ENCODE data around the gene TES. TPM values are rescaled to one million over a fixed set of nuclear protein-coding genes. Genes with fewer than 3 reads are reported as not detected.

TES gene
- total and polyA plus RNA-seq, 4 donors: 51.9 to 105 (median 78.0) TPM

DNA sequence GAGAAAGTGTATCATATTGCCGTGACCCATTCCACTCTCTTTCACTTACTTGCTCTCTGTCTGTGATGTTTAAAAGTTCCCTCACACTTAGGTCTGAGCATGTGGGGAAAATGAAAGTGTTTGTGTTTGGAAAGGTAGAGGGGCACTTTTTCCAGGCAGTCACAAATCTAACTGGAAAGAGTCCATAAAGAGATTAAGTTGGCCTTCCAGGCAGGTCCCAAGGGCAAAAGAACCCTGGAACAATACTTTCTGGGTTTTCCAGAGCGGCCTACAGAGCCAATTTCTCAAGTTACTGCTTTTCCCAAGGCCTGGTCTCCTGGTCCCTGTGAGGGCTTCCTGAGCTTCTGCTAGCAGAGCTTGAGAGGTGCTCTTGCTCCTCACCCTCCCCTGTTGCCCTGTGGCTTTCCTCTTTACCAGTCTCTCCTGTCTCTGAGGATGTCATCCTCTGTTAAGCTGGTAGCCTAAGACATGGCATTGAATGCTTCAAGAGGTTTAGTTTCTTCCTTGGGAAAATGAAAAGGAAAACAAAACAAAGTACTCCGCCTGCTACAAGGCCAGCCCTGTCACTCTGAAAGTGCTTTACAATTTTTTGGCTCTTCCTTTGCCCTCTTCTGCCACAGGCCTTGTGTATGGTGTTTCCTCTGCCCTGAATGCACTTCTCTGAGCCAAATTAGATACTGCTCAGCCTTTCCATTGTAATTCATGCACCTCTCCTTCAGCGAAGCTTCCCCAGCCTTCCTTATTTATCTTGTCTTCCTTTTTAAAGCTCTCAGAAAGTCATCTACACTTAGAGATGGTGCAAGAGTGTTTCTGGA lies 20.1 kb downstream of the TES start:
- no peak for DNase-seq
- Histone ChIP-seq H3K9me3 (ENCODE audit: control insufficient read depth in 4 of 4, insufficient read depth in 3 of 4, low read length in 3 of 4) (no peaks in the 10 kb centered on the region), H3K4me1 (ENCODE audit: control insufficient read depth in 5 of 5, insufficient read depth in 5 of 5, low read length in 5 of 5) (peaks cover 0 to 37% (median 3%) of the 10 kb centered on the region in 5 donors), H3K9ac (ENCODE audit: insufficient read depth in 1 of 2, low read length in 2 of 2) (no peak overlapping the region), H3K27ac (ENCODE audit: low read depth in 1 of 2, low read length in 1 of 2) (peak overlapping the region; percentile 13 to 26), H3K27me3 (ENCODE audit: control insufficient read depth in 3 of 3, insufficient read depth in 3 of 3, low read length in 2 of 3) (no peaks in the 10 kb centered on the region), H3K36me3 (ENCODE audit: control insufficient read depth in 4 of 4, insufficient read depth in 4 of 4, low read length in 4 of 4) (no peaks in the 10 kb centered on the region), H3K4me3 (no peak overlapping the region)
- ATAC-seq (ENCODE audit: insufficient read depth, low FRiP score): no peak
- no peak for TF ChIP-seq CTCF (IDR thresholded peaks at IDR 0.05; ENCODE audit: control extremely low read depth, extremely low read depth)
- WGBS, 2 donors: 63 to 76% methylated on average over 4 of the region's 4 CpGs

GRCh38 chr7:116231543-116231942 lies 21.2 kb downstream of the TES start:
- no peak overlapping the region for H3K27ac ChIP-seq (ENCODE audit: low read depth in 1 of 2, low read length in 1 of 2)
- no peak overlapping the region for H3K4me3 ChIP-seq
- no peak overlapping the region for H3K9ac ChIP-seq (ENCODE audit: insufficient read depth in 1 of 2, low read length in 2 of 2)
- no peaks in the 10 kb centered on the region for H3K27me3 ChIP-seq (ENCODE audit: control insufficient read depth in 3 of 3, insufficient read depth in 3 of 3, low read length in 2 of 3)
- ATAC-seq (ENCODE audit: insufficient read depth, low FRiP score) (no peak), DNase-seq (no peak)
- no peak for TF ChIP-seq CTCF (IDR thresholded peaks at IDR 0.05; ENCODE audit: control extremely low read depth, extremely low read depth)
- 94 to 95% methylated on average over 2 of the region's 2 CpGs for WGBS, 2 donors
- H3K9me3 ChIP-seq (ENCODE audit: control insufficient read depth in 4 of 4, insufficient read depth in 3 of 4, low read length in 3 of 4): no peaks in the 10 kb centered on the region
- H3K36me3 ChIP-seq (ENCODE audit: control insufficient read depth in 4 of 4, insufficient read depth in 4 of 4, low read length in 4 of 4): no peaks in the 10 kb centered on the region
- peaks cover 0 to 35% (median 3%) of the 10 kb centered on the region in 5 donors for H3K4me1 ChIP-seq (ENCODE audit: control insufficient read depth in 5 of 5, insufficient read depth in 5 of 5, low read length in 5 of 5)

GRCh38 chr7:116231949-116232348 lies 21.6 kb downstream of the TES start:
- TF ChIP-seq CTCF (IDR thresholded peaks at IDR 0.05; ENCODE audit: control extremely low read depth, extremely low read depth): no peak
- DNase-seq (peak in 2 of 3 donors; percentile 39 to 65), ATAC-seq (ENCODE audit: insufficient read depth, low FRiP score) (no peak)
- H3K9me3 ChIP-seq (ENCODE audit: control insufficient read depth in 4 of 4, insufficient read depth in 3 of 4, low read length in 3 of 4): no peaks in the 10 kb centered on the region
- WGBS, 2 donors: 17 to 53% methylated on average over 1 of the region's 1 CpG
- H3K27me3 ChIP-seq (ENCODE audit: control insufficient read depth in 3 of 3, insufficient read depth in 3 of 3, low read length in 2 of 3): no peaks in the 10 kb centered on the region
- no peak overlapping the region for H3K27ac ChIP-seq (ENCODE audit: low read depth in 1 of 2, low read length in 1 of 2)
- peaks cover 0 to 4% (median 0%) of the 10 kb centered on the region in 4 donors for H3K36me3 ChIP-seq (ENCODE audit: control insufficient read depth in 4 of 4, insufficient read depth in 4 of 4, low read length in 4 of 4)
- H3K9ac ChIP-seq (ENCODE audit: insufficient read depth in 1 of 2, low read length in 2 of 2): no peak overlapping the region
- no peak overlapping the region for H3K4me3 ChIP-seq
- H3K4me1 ChIP-seq (ENCODE audit: control insufficient read depth in 5 of 5, insufficient read depth in 5 of 5, low read length in 5 of 5): peaks cover 0 to 35% (median 3%) of the 10 kb centered on the region in 5 donors

All from lung (tissue), 12 donors.